Stimulated activated naive CD4-positive, alpha-beta T cell treated with Interleukin-2 at 50 U/mL for 16 hours (primary cell): ENCODE data around the gene CCDC13.

Source experiments
- DNase-seq: peaks from one replicate; lab custom pipeline; 2025; lab: John Stamatoyannopoulos, UW

CCDC13 gene

GRCh38 chr3:42796332-42796885, 23.4 kb upstream of the CCDC13 start:
- no peak for DNase-seq

GRCh38 chr3:42795621-42796181, 22.6 kb upstream of the CCDC13 start:
- no peak for DNase-seq

- no peak for DNase-seq
These were observed 17.7 kb upstream of the CCDC13 start for GRCh38 chr3:42790714-42791229.

GRCh38 chr3:42786631-42787030, 13.6 kb upstream of the CCDC13 start:
- no peak for DNase-seq

GRCh38 chr3:42786212-42786611, 13.2 kb upstream of the CCDC13 start:
- no peak for DNase-seq

- no peak for DNase-seq
These were observed 8.0 kb upstream of the CCDC13 start for GRCh38 chr3:42780892-42781700.

GRCh38 chr3:42780398-42780797, 7.3 kb upstream of the CCDC13 start:
- no peak for DNase-seq

- DNase-seq = no peak
These were observed 5.6 kb upstream of the CCDC13 start for GRCh38 chr3:42778644-42779043.

GRCh38 chr3:42773409-42773751, 327 bp upstream of the CCDC13 start:
- DNase-seq = no peak

GRCh38 chr3:42771271-42771670, 1.8 kb downstream of the CCDC13 start:
- no peak for DNase-seq

GRCh38 chr3:42769477-42770131, 3.4 kb downstream of the CCDC13 start:
- DNase-seq = no peak

- no peak for DNase-seq
These were observed 8.3 kb downstream of the CCDC13 start for GRCh38 chr3:42764561-42765295.

GRCh38 chr3:42764115-42764514, 8.9 kb downstream of the CCDC13 start:
- no peak for DNase-seq

GRCh38 chr3:42763021-42763420, 10.0 kb downstream of the CCDC13 start:
- no peak for DNase-seq

- no peak for DNase-seq
These were observed 10.9 kb downstream of the CCDC13 start for GRCh38 chr3:42762046-42762724.

GRCh38 chr3:42758126-42758525, 14.9 kb downstream of the CCDC13 start:
- DNase-seq = no peak

- no peak for DNase-seq
These were observed 16.3 kb downstream of the CCDC13 start for GRCh38 chr3:42756681-42757213.

- no peak for DNase-seq
These were observed 17.1 kb downstream of the CCDC13 start for GRCh38 chr3:42755681-42756578.

GRCh38 chr3:42753757-42754156, 19.3 kb downstream of the CCDC13 start:
- no peak for DNase-seq

GRCh38 chr3:42752961-42753360, 20.1 kb downstream of the CCDC13 start:
- DNase-seq = no peak
